GM20431 (cell line): ENCODE data around the gene DCLK1.

Experiments
- in situ Hi-C: fragments of 300-500 bp; cut with MseI, MboI; formaldehyde crosslinking; loops from one replicate; pipeline ENCODE4 v1.15.0; 2020; ENCODE audit warnings: low sequenced_read_pairs; ENCODE audit not compliant: unreplicated experiment

The DCLK1 gene

DNA sequence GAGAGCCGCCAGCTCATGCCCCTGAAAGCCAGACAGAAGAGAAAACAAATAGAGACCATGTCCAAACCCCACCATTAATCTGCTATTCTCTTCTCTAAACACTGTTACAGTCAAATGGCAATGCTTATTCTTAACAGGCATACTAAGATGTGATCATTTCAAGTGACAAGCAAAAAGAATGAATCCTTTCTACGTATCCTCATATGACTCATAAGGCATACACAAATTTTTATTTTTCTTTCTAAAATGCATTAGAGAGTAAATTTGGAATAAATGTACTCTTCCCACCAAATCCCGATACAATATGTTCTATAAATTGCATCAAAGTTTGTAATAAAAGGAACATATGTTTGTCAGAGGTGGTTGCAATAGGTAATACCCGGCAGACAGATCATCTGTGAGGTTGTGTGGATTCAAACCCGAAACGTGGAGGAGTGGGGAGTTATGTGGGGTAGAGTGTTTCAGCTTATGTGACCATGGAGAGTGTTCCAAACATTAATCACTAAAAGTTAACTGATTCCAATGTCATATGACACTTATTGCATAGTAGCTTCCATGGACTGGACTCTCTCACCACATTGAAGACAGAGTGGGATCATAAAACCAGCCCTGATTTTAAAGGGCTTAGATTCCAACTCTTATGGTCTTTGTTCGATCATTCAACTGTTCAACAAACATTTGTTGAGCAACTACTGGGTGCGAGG is 213.1 kb downstream of the DCLK1 start:
- in situ Hi-C loops = no loop called here

DNA sequence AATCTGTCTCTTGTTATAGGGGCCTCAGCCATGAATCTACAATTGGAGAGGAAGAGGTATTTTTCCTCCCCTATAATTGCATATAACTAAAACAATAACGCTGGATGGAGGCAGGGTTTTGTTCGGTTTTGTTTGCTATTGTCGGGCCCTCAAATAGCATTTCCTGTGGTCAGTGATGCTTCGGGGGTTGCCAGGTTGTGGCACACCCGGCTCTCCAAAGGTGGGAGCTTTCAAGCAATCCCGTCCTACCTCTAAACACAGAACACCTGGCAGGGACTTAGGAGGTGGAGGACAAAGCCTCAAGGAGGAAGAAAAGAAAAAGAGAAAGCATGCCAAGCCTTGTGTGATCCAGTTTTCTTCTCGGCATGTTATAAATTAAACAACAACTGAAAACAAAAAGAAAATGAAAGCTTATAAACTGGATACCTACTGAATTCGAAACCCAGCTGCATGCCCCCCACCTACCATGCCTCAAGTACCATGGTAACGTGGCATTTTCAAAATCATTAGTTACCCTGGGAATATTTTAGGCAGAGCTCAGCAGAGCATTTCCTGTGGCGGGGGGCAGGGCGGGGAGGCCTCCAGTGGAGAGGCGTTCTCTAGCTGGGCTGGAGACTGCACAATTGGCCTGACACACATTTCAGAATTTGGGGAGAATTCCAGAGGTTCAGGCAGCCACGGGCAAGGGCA is 213.8 kb downstream of the DCLK1 start:
- in situ Hi-C loops = no loop called here

DNA sequence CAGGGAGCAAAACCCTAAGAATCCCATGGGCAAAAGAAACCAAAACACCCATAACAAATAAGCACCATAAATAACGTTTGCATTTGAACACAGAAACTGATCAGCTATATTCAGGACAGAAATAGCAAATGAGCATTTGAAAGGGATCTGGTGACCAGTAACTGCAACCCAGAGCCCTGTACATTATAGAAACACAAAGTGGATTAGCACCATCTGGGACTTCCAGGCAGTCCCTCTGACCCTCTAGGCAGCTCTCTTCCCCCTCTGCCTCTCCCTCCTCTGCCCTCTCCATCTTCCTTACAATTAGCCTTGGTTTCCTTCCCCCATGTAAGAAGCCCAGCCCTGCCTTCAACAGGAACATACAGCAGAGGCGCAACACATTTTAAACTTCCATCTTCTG is 215.0 kb downstream of the DCLK1 start:
- in situ Hi-C loops = no loop called here

DNA sequence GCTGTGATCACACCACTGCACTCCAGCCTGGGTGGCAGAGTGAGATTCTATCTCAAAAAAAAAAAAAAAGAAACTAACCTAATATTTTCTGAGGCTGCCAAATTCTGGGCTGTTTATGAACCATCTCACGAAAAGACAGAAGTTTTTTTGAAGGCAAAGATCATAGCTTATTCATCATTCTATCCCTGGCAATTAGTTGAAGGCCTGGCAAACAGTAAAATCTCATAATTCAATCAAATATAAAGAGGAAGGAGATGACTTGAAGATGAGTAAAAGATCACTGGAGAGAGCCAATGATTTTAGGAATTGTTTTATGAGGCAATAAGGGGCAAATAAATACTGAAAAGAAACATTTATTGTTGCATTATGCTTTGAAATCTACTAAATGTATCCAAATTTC is 216.5 kb downstream of the DCLK1 start:
- in situ Hi-C loops = no loop called here

DNA sequence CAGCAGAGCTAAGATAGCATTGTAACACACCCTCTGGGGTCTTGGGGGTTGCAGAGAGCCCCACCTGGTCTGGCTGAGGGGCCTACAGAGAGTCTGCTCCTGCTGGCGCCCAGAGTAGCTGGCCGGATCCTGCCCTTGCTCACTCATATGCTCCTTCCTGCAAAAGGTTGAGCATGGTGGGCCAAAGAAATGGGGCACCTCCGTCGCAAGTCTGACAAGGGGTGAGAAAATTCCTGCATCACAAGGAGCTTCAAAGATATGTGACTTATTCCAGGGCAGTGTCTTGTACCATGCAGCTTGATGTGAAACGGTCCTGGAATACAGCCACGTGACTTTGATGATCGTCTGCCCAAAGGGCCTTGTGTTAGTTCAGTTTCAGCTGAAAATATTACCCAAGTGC is 218.3 kb downstream of the DCLK1 start:
- in situ Hi-C loops = no loop called here

DNA sequence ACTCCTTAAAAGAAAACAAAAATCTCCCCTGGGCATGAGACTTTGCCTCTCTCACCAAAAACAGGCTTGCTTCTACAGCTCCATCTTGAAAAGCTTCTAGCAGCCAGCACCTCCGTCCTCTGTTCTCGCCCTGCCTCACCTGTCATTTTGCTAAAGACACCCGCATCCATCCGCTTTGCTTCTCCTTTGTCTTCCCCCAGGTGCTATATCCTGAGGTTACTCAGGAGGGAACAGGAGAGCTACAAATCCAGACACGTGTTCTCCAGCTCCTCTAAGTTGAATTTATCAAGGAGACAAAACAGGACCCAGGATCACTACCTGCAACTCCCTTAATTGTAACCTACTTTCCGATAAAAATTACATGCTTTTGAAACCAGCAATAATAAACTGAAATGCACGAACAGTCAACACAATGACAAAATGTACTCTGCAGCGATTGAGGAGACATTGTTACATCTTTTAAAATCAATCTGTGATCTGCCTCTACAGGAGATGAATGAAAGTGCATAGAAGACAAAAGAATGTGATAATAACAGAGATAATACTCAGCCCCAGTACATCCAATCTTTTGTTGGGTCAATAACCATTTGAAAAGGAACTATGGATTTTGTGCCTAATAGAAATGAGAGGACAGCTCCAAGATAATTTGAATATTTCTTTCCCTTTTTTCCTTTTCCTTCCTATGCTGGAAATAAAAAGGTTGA is 221.2 kb downstream of the DCLK1 start:
- in situ Hi-C loops = no loop called here

DNA sequence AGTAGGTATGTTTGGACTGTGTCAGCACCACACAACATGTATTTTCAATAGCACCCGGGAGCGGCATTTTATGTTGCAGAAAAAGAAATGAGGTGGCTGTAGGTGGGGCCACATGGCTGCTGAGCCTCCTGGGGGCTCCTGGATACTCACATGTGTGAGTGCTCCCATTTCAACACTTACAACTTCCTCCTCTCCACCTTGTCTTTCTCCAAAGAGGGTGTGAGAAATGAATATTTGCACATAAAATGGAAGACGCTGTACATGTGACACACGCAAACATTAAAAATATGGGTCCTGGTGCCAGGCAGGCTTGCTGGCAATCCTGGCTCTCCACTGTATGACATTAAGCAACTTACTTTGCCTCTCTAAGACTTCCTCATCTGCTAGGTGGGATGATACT is 222.1 kb downstream of the DCLK1 start:
- in situ Hi-C loops = no loop called here

DNA sequence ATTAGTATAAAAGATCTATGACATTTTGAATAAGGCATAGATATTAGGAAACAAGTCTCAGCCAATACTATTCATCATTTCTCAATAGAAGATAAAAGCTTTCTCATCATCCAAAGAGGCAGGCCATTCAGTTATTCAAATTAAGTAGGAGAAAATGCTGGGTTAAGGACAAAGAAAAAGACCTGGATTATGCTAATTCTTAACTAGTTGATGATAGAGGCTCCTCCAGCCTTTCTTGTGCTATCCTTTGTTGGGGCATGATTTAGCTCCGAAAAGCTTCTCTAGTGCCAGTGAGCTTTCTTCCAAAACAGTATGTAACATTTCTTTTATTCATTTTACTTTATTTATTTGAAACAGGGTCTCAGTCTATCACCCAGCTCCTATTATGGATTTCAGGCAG is 223.0 kb downstream of the DCLK1 start:
- in situ Hi-C loops = no loop called here

DNA sequence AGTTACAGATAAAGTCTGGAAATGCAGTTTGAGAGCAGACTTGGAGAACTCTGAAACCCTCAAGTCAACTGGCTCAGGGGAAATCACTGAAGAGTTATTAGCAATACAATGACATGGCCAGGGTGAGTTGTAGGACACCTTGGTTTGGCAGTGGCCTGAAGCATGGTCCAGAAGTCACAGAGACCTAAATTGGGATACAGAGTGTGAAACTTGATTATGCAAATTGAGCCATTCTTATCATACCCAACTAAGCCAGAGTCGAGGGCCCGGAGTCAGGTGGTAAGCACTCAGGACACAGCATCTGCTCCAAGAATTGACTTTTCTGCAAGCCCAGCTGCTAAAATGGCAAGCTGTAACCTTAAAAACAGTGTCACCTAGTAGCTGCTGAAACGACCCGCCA is 224.5 kb downstream of the DCLK1 start:
- in situ Hi-C loops = no loop called here

DNA sequence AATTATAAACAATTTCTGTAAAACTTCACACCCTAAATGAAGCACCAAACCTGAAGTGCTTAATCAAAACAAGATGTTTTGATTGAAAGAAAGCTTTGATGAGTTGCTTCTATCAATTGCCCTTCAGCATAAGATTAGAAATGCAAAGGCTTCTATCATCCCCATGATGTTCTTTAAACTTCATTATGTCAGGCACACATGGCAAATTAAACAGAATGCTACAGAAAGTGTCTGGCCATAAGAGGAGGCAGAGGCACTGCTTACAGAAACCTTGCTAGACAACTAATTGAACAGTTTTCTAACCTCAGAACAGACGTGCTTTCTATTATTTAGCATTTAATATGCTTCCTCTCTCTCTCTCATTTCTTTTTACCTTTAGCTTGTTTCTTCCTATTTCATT is 228.1 kb downstream of the DCLK1 start:
- in situ Hi-C loops = no loop called here

DNA sequence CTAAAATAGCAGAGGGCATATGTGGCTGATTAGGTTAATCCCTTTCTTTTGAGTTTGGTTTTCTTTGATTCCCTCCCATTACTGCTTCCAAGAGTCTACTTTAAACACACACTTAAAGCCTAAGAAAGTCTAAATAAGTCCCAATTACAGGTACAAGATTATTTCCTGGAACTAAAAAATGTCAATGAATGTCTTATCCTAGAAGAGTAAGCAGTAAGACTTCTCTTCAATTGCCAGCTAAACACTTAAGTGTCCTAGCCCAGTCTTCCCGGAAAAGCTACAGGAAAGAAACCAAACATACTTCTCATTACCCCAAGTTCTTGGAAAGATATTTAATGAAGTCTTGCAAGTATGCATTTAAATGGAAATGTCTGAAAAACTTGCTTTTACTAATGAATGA is 233.1 kb downstream of the DCLK1 start:
- in situ Hi-C loops = no loop called here

DNA sequence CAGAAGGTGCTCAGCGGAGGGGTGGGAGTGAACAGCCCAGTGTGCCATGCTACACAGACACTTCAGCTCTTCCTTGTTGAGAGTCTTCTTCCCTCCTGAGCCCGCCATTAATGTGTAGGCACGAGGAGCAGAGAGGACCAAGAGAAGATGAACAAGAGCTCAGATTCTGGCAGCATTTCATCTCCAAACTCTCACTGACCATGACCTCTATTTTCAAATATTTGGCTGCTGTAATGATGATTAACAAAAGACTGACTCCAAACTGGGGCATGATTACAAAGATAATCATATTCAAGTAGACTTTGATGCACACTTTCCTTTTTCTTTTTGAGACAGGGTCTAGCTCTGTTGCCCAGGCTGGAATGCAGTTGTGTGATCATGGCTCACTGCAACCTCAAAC is 236.5 kb downstream of the DCLK1 start:
- in situ Hi-C loops = no loop called here

DNA sequence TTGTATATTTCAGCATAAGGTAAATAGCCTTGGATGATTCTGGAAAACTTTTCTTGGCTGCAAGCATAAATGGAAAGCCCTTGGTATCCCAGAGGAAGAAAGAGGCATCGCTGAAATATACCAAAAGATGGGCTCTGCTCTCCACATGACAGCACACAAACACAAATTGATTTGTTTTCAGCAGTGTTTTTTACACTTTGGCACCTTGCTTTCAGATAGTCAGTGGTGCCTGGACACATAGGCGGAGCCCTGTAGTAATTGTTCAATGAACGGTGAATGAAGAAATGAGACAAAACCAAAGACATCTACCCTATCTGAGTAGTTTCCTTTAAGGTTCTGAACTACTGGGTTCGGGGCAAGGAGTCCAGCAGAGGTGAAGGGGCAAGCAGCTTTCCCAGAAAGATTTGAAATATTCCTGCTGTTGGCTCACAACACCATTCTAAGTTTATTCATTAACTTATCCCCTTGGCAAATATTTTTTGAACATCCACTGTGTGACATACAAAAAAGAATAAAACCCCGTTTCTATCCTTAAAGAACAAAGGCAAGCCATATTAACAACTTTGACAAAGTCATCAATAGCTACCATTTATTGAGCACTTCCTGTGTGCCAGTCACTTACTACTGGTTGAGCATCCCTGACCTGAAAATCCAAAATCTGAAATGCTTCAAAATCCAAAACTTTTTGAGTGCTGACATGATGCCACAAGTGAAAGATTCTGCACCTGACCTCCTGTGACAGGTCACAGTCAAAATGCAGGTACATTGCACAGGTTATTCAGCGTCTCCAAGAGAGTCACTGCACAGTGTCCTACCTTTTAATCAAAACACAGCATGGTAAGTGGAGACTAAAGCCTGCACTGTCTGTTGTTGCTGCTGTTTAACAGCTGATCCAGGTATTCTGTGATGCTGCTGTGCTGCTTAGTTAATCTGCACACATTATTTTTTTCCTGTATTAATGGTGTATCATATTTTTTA is 238.1 kb downstream of the DCLK1 start:
- in situ Hi-C loops = no loop called here

DNA sequence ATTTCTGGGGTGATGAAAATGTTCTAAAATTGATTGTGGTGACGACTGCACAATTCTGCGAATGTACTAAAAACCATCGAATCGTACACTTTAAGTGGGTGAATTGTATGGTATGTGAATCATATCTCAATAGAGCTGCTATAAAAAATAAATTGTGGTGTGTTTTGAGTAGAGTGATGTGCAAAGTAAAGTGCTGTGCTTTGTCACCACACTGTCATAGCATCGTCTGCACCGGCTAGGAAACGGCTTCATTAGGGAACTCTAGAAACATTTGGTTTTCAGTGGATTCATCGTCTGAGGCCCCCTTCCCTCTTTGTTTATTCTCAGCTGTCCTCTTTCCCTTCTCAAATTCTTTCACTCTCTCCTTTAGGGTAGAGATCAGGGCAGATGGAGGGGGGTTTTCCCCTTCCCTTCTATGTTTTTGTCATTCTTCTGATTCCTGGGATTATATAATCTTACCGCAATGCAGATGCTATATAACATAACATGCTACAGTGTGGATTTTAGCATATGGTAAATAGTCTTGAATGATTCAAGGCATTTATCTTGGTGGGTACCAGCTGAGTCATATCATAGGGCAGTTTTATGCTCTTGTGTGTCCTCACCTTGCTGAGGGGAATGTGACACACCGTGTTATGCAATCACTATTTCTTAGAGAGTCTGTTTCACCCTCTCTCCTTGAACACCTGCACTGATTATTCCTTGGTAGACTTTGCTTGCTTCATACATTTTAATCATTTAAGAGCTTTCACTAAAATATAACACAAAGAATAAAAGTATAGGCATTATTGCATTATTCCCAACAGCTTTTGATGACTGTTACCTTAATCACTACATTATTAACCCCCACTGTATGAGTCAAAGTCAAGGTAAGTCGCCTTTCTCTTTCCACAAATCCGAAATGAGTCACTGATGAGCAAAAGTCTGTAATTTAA is 239.4 kb downstream of the DCLK1 start:
- in situ Hi-C loops = no loop called here

DNA sequence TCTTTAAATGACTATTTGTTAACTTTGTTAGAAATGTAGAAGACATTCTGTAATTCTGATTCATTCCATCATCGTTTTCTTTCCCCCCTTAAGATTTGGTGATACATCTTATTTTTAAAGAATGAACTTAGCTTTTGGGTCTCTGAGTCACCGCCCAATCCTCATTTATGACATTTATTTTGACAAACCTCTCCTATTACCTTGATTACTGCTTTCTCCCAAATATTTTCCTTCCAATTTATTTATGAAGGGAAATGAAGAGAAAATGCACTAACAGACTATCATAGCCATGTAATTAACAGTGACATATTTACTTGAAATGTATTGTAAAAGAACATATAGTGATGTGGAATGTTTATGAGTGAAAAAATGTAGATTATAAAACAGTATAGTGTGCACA is 241.6 kb downstream of the DCLK1 start:
- in situ Hi-C loops = no loop called here

DNA sequence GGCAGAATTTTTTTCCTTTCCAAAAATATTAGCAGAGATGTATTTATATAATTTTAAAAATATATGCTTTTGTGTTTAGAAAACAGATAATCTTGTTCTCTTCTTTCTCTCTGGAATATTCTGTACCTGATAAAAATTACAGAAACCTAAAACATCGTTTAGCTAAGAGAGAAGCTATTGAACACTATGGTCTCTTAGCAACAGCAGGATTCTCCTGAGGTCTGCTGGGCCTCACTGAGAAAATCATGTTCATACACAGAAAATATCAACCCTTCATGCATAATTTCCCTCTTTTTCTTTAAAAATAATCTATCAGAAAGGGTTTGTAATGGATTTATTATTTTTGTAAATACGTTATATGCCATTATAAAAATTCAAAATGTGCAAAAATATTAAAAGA is 242.2 kb downstream of the DCLK1 start:
- in situ Hi-C loops = no loop called here

DNA sequence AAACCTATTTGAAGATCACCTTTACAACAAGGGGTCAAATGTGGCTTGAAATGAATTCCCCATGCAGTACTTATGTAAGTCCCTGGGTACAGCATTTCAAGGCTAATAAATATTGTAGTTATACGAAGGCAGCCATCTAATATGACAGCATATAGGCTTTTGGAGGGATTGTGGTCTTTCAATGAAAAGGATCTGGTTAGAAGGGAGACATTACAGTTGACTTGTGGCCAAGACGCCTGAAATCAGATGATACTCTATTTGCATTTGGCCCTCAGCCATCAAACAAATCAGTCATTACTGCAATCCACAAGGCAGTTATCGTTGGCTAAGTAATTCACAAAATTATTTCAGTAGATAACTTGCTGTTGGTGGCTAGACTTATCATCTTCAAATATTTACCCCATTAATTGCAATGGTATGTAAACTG is 242.7 kb downstream of the DCLK1 start:
- in situ Hi-C loops = no loop called here

DNA sequence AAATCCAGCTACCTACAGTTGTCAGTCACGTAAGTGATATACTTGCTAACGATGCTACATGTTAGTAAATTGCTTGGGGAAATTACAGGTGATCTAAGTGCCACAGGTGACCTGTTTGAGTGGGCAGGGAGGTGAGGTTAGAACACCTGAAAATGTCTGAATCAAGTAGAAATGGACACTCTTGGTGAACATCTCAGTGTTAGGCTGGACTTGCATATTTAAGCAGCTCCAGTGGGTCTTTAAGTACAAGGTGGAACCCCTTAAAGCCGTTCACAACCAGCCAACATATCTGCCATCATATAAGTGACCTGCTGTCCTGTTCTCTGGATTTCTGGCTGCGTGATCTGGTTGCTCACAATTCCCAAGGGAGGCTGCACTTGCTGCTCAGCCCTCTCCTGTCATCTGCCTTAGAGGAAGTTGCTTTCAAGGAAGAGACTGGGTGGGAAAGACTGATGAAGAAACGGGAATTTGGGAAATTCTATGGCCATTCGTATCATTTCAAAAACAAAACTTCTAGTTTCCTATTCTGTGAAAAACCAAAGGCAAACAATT is 244.0 kb downstream of the DCLK1 start:
- in situ Hi-C loops = no loop called here
